ENCODE results near the gene SLC16A1.
"Not testable (repeated sequence)": the region's sequence is repeated elsewhere in the genome, so short reads cannot be mapped to it uniquely, and the experiment has no call there.

SLC16A1 gene

GRCh38 chr1:112985123-112985522 is 29.1 kb upstream of the SLC16A1 start:
- no peak for DNase-seq
- no peak overlapping the region for H3K4me3 ChIP-seq (ENCODE audit: low read depth, low read length)
- TF ChIP-seq CTCF (IDR thresholded peaks at IDR 0.05; ENCODE audit: low read depth, low read length, missing control alignments): no peak
- in situ Hi-C loops (cut with HindIII; ENCODE audit: low pct_ligation_motif_present, low sequenced_read_pairs): no loop called here
- H3K36me3 ChIP-seq (replicated peaks): no peaks in the 10 kb centered on the region
- no peak overlapping the region for H3K27ac ChIP-seq
- no peaks in the 10 kb centered on the region for H3K27me3 ChIP-seq (replicated peaks)

- Histone ChIP-seq H3K27me3 (replicated peaks) (no peaks in the 10 kb centered on the region), H3K4me3 (ENCODE audit: low read depth, low read length) (no peak overlapping the region), H3K27ac (no peak overlapping the region), H3K36me3 (replicated peaks) (no peaks in the 10 kb centered on the region)
- DNase-seq: no peak
- in situ Hi-C loops (cut with HindIII; ENCODE audit: low pct_ligation_motif_present, low sequenced_read_pairs): no loop called here
- no peak for TF ChIP-seq CTCF (IDR thresholded peaks at IDR 0.05; ENCODE audit: low read depth, low read length, missing control alignments)
Observed at GRCh38 chr1:112983537-112984131, 27.6 kb upstream of the SLC16A1 start.

- Histone ChIP-seq H3K36me3 (replicated peaks) (no peaks in the 10 kb centered on the region), H3K27me3 (replicated peaks) (no peaks in the 10 kb centered on the region), H3K27ac (no peak overlapping the region), H3K4me3 (ENCODE audit: low read depth, low read length) (no peak overlapping the region)
- TF ChIP-seq CTCF (IDR thresholded peaks at IDR 0.05; ENCODE audit: low read depth, low read length, missing control alignments): no peak
- DNase-seq: no peak
- in situ Hi-C loops (cut with HindIII; ENCODE audit: low pct_ligation_motif_present, low sequenced_read_pairs): no loop called here
Observed at GRCh38 chr1:112982853-112983536, 27.0 kb upstream of the SLC16A1 start.

DNA sequence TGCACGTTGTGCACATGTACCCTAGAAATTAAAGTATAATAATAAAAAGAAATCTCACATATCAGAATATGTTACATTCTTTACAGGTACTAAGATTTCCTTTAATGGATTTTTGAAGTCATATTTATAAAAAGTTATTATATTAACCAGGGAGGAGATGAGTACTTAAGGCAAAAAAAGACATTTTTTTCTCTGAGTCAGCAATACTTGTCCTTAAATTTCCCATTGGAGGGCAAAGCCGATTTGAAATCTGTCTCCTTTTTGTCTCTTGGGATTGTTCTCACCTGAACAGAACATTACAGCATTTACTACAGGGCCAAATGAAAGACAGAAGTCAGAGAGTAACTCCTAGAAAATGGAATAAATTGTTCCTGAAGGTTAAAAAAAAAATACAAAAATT is 26.3 kb upstream of the SLC16A1 start:
- H3K36me3 ChIP-seq (replicated peaks): no peaks in the 10 kb centered on the region
- no peak for TF ChIP-seq CTCF (IDR thresholded peaks at IDR 0.05; ENCODE audit: low read depth, low read length, missing control alignments)
- DNase-seq: no peak
- H3K27ac ChIP-seq: no peak overlapping the region
- in situ Hi-C loops (cut with HindIII; ENCODE audit: low pct_ligation_motif_present, low sequenced_read_pairs): no loop called here
- H3K27me3 ChIP-seq (replicated peaks): no peaks in the 10 kb centered on the region
- H3K4me3 ChIP-seq (ENCODE audit: low read depth, low read length): no peak overlapping the region

DNA sequence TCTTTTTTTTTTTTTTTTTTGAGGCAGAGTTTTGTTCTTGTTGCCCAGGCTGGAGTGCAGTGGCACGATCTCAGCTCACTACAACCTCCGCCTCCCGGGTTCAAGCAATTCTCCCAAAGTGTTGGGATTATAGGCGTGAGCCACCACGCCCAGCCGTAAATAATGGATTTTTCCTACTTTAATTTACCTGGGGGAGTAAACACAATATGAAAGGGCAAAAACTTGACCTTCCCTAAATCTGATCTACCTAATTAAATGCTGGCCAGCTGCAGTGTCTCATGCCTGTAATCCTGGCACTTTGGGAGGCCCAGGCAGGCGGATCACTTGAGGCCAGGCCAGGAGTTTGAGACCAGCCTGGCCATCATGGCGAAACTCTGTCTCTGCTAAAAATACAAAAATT is 25.8 kb upstream of the SLC16A1 start:
- DNase-seq; H3K36me3 ChIP-seq (replicated peaks); in situ Hi-C loops (cut with HindIII; ENCODE audit: low pct_ligation_motif_present, low sequenced_read_pairs); H3K4me3 ChIP-seq (ENCODE audit: low read depth, low read length); H3K27ac ChIP-seq; H3K27me3 ChIP-seq (replicated peaks): not testable (repeated sequence)

- Histone ChIP-seq H3K36me3 (replicated peaks) (no peaks in the 10 kb centered on the region), H3K4me3 (ENCODE audit: low read depth, low read length) (no peak overlapping the region), H3K27ac (no peak overlapping the region), H3K27me3 (replicated peaks) (no peaks in the 10 kb centered on the region)
- no peak for DNase-seq
- no peak for TF ChIP-seq CTCF (IDR thresholded peaks at IDR 0.05; ENCODE audit: low read depth, low read length, missing control alignments)
- in situ Hi-C loops (cut with HindIII; ENCODE audit: low pct_ligation_motif_present, low sequenced_read_pairs): no loop called here
Observed at GRCh38 chr1:112981426-112981825, 25.4 kb upstream of the SLC16A1 start.
